ENCODE results near the gene RUSF1. TPM values are rescaled to one million over a fixed set of nuclear protein-coding genes. Genes with fewer than 3 reads are reported as not detected.

RUSF1 gene
- total RNA-seq, 1 donor, result 48.5 TPM

- Histone ChIP-seq H3K27me3 (ENCODE audit: insufficient read depth, low read length) (peaks cover 3% of the 10 kb centered on the region), H3K4me3 (ENCODE audit: insufficient read depth, low read length) (no peak overlapping the region), H3K4me2 (ENCODE audit: insufficient read depth, low read length) (no peak overlapping the region), H2AFZ (ENCODE audit: low read length) (no peak overlapping the region), H4K20me1 (ENCODE audit: insufficient read depth, low read length) (no peaks in the 10 kb centered on the region), H3K36me3 (ENCODE audit: insufficient read depth, low read length) (no peaks in the 10 kb centered on the region), H3K27ac (ENCODE audit: low read depth, low read length) (no peak overlapping the region), H3K9me3 (ENCODE audit: low read depth, low read length) (no peaks in the 10 kb centered on the region), H3K79me2 (ENCODE audit: insufficient read depth, low read length) (no peaks in the 10 kb centered on the region), H3K4me1 (ENCODE audit: insufficient read depth, low read length) (no peaks in the 10 kb centered on the region)
- DNase-seq (ENCODE audit: insufficient read length, low spot score, missing footprints), result no peak
- TF ChIP-seq CTCF (IDR thresholded peaks at IDR 0.05; ENCODE audit: extremely low read depth, low read depth, low read length), result no peak
Observed at GRCh38 chr16:31522071-31522470, 13.9 kb upstream of the RUSF1 start.

GRCh38 chr16:31521368-31521767 lies 13.2 kb upstream of the RUSF1 start:
- Histone ChIP-seq H3K27ac (ENCODE audit: low read depth, low read length) (no peak overlapping the region), H3K4me3 (ENCODE audit: insufficient read depth, low read length) (no peak overlapping the region), H3K79me2 (ENCODE audit: insufficient read depth, low read length) (no peaks in the 10 kb centered on the region), H4K20me1 (ENCODE audit: insufficient read depth, low read length) (no peaks in the 10 kb centered on the region), H3K4me2 (ENCODE audit: insufficient read depth, low read length) (no peak overlapping the region), H3K4me1 (ENCODE audit: insufficient read depth, low read length) (no peaks in the 10 kb centered on the region), H3K36me3 (ENCODE audit: insufficient read depth, low read length) (no peaks in the 10 kb centered on the region), H3K27me3 (ENCODE audit: insufficient read depth, low read length) (peaks cover 3% of the 10 kb centered on the region), H3K9me3 (ENCODE audit: low read depth, low read length) (no peaks in the 10 kb centered on the region), H2AFZ (ENCODE audit: low read length) (no peak overlapping the region)
- no peak for TF ChIP-seq CTCF (IDR thresholded peaks at IDR 0.05; ENCODE audit: extremely low read depth, low read depth, low read length)
- no peak for DNase-seq (ENCODE audit: insufficient read length, low spot score, missing footprints)

GRCh38 chr16:31519759-31520431 lies 11.7 kb upstream of the RUSF1 start:
- no peak for DNase-seq (ENCODE audit: insufficient read length, low spot score, missing footprints)
- Histone ChIP-seq H3K4me1 (ENCODE audit: insufficient read depth, low read length) (no peaks in the 10 kb centered on the region), H3K4me2 (ENCODE audit: insufficient read depth, low read length) (no peak overlapping the region), H4K20me1 (ENCODE audit: insufficient read depth, low read length) (no peaks in the 10 kb centered on the region), H3K27me3 (ENCODE audit: insufficient read depth, low read length) (no peaks in the 10 kb centered on the region), H3K9me3 (ENCODE audit: low read depth, low read length) (no peaks in the 10 kb centered on the region), H3K4me3 (ENCODE audit: insufficient read depth, low read length) (no peak overlapping the region), H2AFZ (ENCODE audit: low read length) (no peak overlapping the region), H3K79me2 (ENCODE audit: insufficient read depth, low read length) (no peaks in the 10 kb centered on the region), H3K36me3 (ENCODE audit: insufficient read depth, low read length) (no peaks in the 10 kb centered on the region), H3K27ac (ENCODE audit: low read depth, low read length) (no peak overlapping the region)
- no peak for TF ChIP-seq CTCF (IDR thresholded peaks at IDR 0.05; ENCODE audit: extremely low read depth, low read depth, low read length)

- DNase-seq (ENCODE audit: insufficient read length, low spot score, missing footprints), result no peak
- Histone ChIP-seq H2AFZ (ENCODE audit: low read length) (no peak overlapping the region), H4K20me1 (ENCODE audit: insufficient read depth, low read length) (no peaks in the 10 kb centered on the region), H3K27me3 (ENCODE audit: insufficient read depth, low read length) (no peaks in the 10 kb centered on the region), H3K4me3 (ENCODE audit: insufficient read depth, low read length) (no peak overlapping the region), H3K9me3 (ENCODE audit: low read depth, low read length) (no peaks in the 10 kb centered on the region), H3K79me2 (ENCODE audit: insufficient read depth, low read length) (no peaks in the 10 kb centered on the region), H3K4me2 (ENCODE audit: insufficient read depth, low read length) (no peak overlapping the region), H3K27ac (ENCODE audit: low read depth, low read length) (no peak overlapping the region), H3K4me1 (ENCODE audit: insufficient read depth, low read length) (peaks cover 3% of the 10 kb centered on the region), H3K36me3 (ENCODE audit: insufficient read depth, low read length) (no peaks in the 10 kb centered on the region)
- no peak for TF ChIP-seq CTCF (IDR thresholded peaks at IDR 0.05; ENCODE audit: extremely low read depth, low read depth, low read length)
Observed at GRCh38 chr16:31517800-31518402, 9.7 kb upstream of the RUSF1 start.
